GM12864 (cell line): ENCODE results near the gene LRRC23.
A peak's percentile ranks its signal among the peaks of the same experiment; 100 is the strongest.

Experiments
- DNase-seq: peaks from one replicate; pipeline ENCODE4 v3.0.0-alpha.2; 2011; ENCODE audit warnings: low read depth
- H3K4me3 ChIP-seq: 2 replicates; pipeline ENCODE4 v1.5.1; 2011; ENCODE audit warnings: mild to moderate bottlenecking, low read depth, low read length, control low read depth
- TF ChIP-seq, protein P1 (sequence below): IDR thresholded peaks from 2 replicates; pipeline ENCODE4 v1.5.1; 2011; ENCODE audit warnings: low read depth, mild to moderate bottlenecking, moderate library complexity, low read length, control low read depth, inconsistent platforms; ENCODE audit errors: missing control alignments

LRRC23 gene

DNA sequence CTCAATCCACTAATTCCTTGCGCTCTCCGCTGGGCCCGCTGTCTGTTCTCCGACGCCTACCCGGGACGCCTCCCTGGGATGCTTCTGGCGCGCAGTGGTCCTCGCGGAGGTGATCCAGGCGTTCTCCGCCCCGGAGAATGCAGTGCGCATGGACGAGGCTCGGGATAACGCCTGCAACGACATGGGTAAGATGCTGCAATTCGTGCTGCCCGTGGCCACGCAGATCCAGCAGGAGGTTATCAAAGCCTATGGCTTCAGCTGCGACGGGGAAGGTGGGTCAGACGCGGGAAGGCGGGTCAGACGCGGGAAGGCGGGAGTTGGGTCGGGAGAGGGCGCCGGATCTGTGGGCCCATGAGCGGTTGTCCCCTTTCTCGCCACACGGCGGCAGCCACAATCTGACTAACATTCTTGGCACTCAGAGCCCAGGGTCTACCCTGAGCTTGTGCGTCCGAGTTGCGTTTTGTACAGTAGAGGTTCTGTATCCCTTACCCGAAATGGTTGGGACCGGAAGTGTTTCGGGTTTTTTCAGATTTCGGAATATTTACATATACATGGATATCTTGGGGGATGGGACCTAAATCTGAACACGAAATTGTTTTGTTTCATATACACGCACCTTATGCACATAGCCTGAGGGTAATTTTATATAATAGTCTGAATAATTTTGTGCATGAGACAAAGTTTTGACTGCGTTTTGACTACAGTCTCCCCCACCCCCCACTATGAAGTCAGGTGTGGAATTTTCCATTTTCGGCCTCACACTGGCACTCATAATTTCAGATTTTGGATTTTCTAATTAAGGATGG, 40.0 kb downstream of the LRRC23 start:
- TF ChIP-seq, protein P1, sequence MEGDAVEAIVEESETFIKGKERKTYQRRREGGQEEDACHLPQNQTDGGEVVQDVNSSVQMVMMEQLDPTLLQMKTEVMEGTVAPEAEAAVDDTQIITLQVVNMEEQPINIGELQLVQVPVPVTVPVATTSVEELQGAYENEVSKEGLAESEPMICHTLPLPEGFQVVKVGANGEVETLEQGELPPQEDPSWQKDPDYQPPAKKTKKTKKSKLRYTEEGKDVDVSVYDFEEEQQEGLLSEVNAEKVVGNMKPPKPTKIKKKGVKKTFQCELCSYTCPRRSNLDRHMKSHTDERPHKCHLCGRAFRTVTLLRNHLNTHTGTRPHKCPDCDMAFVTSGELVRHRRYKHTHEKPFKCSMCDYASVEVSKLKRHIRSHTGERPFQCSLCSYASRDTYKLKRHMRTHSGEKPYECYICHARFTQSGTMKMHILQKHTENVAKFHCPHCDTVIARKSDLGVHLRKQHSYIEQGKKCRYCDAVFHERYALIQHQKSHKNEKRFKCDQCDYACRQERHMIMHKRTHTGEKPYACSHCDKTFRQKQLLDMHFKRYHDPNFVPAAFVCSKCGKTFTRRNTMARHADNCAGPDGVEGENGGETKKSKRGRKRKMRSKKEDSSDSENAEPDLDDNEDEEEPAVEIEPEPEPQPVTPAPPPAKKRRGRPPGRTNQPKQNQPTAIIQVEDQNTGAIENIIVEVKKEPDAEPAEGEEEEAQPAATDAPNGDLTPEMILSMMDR = peak; percentile 91
- DNase-seq = peak; percentile 91
- H3K4me3 ChIP-seq = peak overlapping the region; percentile 58

DNA sequence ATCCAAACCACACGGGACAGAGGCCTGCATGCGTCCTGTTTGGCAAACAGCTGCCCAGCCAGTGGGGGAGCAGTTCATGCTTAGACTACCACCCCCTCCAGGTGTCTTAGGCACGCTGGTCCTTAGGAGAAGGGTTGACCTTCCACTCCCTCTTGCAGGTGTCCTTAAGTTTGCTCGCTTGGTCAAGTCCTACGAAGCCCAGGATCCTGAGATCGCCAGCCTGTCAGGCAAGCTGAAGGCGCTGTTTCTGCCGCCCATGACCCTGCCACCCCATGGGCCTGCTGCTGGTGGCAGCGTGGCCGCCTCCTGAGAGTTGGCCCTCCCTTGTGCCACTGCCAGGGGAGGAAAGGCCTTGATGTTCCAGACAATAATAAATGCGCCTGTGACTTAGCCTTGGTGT, 41.0 kb downstream of the LRRC23 start:
- TF ChIP-seq, protein P1 = no peak
- H3K4me3 ChIP-seq = peak overlapping the region; percentile 58
- no peak for DNase-seq

DNA sequence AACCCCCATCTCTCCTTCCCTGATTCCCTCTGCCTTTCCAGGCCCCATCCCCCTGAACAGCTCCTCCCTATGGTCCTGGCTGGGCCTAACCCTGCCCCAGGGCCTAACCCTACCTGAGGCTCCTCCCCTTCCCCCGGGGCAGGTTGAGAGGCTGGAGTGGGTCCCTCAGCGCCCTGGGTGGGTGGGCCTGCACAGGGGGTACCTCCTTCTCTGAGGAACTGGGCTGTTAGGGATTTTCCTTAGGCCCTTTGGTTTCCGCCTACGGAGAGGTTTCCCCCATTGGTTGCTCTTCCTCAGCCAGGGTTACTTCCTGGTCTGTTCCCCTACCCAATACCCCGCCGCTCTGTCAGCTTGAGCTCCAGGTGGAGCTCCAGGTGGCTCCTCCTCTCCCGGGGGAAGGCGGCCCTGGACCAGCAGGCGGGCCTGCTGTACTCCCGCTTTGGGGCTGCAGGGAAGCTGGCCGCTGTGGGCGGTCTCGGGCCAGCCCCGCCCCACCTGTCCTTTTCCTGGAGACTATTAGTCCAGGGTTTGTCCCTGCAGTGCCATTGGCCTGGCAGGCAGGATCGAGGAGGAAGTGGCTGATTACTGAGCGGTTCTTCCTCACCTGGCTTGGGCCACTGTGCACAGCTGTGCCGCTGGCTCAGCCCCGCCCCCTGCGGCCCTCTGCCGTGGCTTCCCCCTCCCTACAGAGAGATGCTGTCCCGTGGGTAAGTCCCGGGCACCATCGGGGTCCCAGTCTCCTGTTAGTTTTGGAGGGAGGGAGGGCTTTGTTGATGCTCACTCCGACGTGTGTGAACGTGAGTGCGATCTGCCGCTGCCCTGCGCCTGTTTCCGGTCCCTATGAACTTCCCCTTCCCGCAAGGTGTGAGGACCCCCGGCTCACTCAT, 41.7 kb downstream of the LRRC23 start:
- H3K4me3 ChIP-seq = peak overlapping the region; percentile 58
- no peak for DNase-seq
- TF ChIP-seq, protein P1 = no peak

DNA sequence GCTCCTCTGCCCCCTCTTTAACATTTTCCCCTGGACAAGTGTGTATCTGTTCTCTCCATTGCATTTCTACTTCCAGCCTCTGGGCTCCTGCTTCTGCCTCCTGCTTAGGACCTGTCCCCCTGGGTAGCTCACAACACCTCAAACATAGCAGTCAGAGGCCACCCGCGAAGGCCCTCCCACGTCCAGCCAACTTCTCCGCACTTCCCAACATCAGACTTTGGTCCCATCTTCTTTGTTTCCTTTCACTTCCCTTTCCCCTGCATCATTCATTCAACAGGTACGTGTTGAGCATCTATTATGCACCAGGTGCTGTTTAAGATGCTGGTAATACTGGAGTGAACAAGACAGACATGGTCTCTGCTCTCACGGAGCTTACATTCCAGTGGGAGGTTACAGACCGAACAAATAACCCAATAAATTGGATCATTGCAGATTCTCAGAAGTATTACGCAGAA, 42.3 kb downstream of the LRRC23 start:
- H3K4me3 ChIP-seq = peak overlapping the region; percentile 58
- DNase-seq = no peak
- TF ChIP-seq, protein P1 = no peak

DNA sequence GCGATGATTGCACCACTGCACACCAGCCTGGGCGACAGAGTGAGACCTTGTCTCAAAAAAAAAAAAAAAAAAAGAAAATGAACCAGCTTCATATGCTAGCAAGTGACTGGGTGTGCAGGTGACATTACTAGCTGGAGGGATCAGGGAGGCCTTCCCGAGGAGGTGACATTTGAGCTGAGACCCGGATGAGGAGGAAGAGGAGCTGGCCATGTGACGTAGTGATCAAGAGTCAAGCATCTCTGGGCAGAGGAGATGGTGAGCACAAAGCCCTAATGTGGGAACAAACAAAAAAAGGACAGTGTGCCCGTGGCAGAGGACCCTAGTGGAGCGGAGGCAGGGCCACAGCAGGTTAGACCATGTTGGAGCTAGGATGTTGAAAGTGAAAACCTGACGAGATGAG, 43.0 kb downstream of the LRRC23 start:
- DNase-seq = no peak

DNA sequence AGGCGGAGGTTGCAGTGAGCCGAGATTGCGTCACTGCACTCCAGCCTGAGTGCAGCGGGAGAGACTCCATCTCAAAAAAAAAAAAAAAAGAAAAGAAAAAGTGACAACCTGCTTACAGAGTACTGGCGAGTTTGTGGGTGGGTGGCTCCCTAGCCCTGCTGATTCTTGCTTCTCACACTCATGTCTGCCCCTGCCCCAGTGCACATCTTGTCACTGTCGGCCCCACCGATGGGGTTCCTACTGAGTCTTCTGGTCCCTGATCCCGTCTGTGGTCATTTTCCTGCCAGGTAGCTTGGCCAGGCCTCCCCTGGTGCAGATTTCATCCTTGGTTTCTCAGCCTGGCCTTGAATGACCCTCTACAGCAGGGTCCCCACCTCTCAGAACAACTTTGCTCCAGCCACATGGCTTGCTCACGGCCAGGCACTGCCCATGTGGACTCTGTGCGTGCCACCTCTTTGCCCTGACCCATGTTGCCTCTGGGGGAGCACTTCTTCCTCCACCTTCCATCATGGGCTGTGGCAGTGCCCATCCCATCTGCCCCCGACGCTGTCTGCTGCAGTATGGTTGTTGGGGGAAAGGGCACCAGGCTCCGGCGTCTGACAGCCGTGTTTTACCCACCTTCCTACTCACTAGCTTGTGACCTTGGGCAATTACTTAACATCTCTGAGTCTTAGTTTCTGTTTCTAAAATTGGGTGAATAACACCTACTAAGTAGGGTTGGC, 44.4 kb downstream of the LRRC23 start:
- H3K4me3 ChIP-seq = peak overlapping the region; percentile 28
- TF ChIP-seq, protein P1 = peak; percentile 47
- DNase-seq = no peak

More for the DNA sequence above, 43.0 kb downstream of the LRRC23 start:
- H3K4me3 ChIP-seq = no peak overlapping the region
- TF ChIP-seq, protein P1 = no peak
